Erythroblast (primary cell): ENCODE measurements around the gene CEP131.

ENCODE experiments used
- DNase-seq, 2 experiments: peaks; one replicate each; lab custom pipeline; 2025; lab: John Stamatoyannopoulos, UW
- GATA1 ChIP-seq: IDR thresholded peaks from 2 replicates; pipeline ENCODE4 v1.6.1; 2011; ENCODE audit warnings: low read depth, mild to moderate bottlenecking, control low read depth, low read length, moderate library complexity
- POLR2A ChIP-seq: IDR thresholded peaks from 2 replicates; pipeline ENCODE4 v1.6.1; 2011; ENCODE audit warnings: mild to moderate bottlenecking, low read length

The CEP131 gene

DNA sequence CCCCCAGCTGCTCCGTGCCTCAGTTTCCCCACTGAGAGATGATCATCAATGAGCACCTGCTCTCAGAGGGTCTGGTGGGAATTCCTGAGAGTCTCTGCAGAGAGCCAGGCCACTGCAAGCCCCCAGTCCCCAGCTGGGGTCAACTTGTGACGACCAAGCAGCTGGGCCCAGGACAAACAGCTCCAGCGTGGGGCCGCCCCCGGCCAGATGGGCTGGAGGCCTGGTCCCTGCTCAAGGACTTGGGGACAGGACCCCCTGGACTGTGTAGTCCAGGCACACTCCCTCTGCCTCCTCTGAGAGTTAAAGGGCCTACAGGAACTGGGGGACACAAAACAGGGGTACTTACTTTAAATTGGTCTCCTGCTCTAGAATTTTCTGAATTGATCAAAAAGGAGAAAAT, 40.2 kb downstream of the CEP131 start:
- no peak for TF ChIP-seq POLR2A
- no peak for TF ChIP-seq GATA1
- DNase-seq = no peak

DNA sequence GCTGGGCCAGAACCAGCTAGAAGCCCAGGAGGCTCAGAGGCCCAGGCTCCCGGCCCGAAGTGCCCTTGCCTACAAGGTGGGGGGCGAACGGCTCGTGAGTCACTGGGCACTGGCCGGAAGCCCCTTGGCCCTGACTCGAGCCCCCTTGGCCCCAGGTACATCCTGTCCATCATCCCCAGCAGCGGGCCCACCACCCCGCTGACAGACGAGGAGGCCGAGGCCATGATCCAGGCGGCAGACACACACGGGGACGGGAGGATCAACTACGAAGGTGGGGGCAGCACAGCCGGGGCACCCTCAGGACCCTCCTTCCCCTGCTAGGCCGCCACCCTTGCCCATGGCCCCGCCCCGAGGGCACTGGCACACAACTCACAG, 41.0 kb downstream of the CEP131 start:
- no peak for TF ChIP-seq GATA1
- no peak for TF ChIP-seq POLR2A
- DNase-seq = no peak

DNA sequence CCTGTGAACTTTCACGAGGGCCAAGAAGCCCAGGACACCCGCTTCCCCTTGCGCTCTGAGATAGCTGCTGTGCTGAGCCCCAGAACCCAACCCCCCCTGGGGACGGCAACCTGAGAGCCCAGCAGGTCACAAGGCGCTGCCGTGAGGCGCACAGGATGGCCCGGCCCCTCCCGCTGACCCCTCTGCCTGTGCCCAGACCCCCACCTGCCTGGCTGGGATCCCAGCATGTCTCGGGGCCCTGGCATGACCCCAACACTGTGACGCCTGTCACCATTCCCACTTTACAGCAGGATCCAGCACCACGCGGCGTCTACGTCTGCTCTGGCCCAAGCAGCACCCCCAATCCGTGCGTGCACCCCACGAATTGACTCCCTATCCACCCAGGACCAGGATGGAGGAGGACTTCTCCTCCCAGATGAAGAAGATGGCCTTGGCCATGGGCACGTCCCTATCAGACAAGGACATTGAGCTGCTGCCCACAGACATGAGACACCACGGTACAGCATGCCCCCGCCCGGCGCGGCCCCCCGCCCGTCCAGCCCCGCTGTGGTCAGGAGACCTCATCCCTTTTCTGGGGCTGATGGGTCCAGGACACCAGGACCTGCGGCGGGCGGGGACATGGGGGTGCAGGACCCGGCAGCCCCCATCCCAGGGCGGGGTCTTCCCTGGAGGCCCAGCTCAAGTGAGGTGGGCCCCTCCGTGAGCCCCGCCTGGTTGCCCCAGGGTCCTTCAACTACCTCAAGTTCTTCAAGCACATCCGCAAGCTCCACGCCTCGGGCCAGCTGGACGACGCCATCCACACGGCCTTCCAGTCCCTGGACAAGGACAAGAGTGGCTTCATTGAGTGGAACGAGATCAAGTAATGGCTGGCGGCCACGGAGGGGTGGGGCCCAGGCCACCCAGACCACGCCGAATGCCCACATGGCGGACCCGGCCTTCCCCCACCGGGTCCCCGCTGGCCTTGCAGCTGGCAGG, 41.6 kb downstream of the CEP131 start:
- no peak for TF ChIP-seq POLR2A
- no peak for TF ChIP-seq GATA1
- DNase-seq = no peak

DNA sequence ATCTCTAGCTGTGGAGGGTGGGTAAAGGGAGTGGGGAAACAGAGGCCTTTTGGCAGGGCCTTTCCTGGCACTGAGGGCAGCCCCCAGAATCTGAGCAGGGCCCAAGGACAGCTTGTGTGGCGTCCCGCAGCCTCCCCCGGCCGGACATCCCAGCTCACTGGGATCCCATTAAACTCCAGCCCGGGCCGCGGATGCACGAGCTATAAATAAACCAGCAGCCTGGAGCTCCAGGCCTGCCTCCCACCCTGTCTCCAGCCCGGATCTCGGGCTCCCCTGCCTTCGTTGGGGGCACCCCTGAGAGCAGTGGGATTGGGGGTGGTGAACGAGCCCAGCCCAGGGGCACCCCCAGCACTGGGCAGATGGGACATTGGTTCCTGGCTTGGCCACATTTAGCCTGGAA, 42.9 kb downstream of the CEP131 start:
- no peak for DNase-seq
- TF ChIP-seq POLR2A = no peak
- TF ChIP-seq GATA1 = no peak

DNA sequence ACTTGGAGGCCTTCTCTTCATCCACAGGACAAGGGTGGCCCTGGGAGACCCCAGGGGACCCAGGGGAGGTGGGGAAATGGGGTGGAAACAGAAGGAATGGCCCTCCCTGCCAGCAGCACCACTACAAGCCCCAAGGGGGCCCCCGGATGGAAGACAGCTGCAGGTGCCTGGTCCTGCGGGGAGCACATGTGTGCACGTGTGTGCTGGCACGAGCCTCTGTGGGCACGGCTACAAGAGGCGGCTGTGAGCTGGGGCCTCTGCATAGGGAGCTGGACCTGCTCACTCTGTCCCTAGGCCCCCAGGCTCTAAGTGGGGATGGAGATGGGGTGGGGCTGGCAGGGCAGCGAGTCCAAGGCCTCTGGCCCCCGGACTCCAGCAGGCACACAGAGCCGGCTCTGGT, 43.5 kb downstream of the CEP131 start:
- DNase-seq = no peak
- no peak for TF ChIP-seq POLR2A
- no peak for TF ChIP-seq GATA1

DNA sequence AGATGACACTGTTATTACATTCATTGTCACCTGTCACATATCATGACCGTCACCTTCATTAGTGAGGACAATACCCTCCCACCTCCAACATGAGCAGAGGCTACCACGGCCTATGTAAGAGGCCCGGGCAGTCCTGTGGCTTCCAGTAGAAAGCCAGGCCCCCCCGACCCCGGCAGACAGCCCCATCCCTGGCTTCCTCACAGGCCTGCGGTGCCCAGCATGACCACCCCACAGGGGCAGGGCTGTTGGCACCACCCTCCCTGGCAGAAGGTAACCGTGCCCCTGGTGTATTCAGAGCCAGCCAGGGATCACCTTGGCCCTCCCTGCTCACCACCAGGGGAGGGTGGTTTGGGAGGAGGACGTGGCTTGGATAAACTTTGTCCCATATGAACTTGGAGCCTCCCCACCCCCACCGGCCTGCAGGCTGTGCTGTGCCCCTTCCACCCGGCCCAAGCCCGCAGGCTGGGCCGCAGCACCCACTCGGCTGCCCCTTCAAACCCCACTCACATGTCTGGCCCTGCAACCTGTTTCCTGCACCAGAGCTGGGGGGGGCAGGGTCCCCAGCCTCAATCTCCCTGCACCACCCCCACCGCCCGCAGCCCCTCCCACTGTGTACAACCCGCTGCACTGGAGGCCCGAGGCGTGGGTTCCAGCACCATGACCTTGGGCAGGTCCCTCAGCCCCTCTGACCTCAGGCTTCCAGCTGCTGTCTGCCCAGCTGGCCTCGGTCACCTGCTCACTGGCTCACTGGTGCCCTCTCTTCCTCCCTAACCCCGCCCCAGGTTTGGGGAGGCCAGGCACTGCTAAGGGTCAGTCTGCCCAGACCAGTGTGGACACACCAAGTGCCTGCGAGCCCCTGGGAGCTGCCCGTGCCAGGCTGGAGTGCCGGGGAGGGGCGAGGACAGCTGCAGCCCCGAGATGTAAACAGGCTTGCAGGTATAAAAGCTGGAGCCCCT, 44.4 kb downstream of the CEP131 start:
- no peak for TF ChIP-seq GATA1
- no peak for TF ChIP-seq POLR2A
- DNase-seq = no peak

DNA sequence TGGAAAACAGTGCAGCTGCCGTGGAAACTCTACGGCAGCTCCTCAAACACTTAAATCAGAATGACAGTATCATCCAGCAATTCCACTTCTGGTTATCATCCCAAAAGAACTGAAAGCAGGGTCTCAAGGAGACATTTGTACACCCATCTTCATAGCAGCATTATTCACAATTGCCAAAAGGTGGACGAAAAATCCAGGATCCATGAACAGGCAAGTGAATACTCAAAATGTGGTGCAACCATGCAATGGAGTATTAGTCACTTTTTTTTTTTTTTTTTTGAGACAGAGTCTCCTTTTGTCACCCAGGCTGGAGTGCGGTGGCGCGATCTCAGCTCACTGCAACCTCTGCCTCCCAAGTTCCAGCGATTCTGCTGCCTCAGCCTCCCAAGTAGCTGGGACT, 46.1 kb downstream of the CEP131 start:
- DNase-seq = no peak
- no peak for TF ChIP-seq POLR2A
- no peak for TF ChIP-seq GATA1

DNA sequence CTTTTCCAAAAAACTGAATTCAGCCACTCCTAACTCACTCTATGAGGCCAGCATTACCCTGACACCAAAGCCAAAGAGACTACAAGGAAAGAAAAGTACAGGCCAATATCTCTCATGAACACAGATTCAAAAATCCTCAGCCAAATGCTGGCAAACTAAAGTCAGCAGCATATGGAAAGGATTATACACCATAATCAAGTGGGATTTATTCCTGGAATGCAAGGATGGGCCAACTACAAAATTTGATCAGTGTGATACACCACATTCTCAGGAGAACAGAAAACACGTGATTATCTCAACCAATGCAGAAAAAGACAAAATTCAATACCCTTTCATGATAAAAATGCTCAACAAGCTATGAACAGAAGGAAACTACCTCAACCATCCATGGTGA, 49.0 kb downstream of the CEP131 start:
- TF ChIP-seq GATA1 (no peak), POLR2A (no peak)
- no peak for DNase-seq

DNA sequence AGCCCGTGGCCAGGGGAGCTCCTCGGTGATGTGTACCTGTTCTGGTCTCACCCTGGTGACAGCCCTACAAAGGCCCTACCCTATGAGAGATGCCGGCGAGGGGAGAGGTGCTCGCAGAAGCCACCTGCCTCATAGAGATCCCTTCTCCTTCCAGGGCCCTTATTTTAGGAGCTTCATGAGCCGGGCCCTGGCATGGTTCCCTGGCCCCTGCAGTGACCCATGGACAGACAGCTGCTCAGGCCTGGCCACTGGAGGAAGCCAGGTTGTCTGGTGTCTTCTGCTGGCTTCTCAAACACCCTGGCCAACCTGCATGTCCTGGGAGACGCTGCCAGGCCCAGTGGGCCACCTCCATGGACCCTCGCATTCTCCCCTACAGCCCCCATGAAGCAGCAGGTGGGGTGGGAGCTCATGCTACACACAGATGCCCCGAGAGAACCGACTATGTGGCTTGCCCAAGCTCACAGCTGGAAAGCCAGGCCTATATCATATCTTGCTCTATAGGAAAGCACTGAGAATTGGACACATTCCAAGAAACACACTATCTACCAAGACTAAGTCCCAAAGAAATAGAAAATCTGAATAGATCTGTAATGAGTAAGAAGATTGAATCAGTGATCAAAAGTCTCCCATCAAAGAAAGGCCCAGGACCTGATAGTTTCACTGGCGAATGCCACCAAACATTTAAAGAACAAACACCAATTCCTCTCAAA, 49.6 kb downstream of the CEP131 start:
- TF ChIP-seq POLR2A = no peak
- DNase-seq = no peak

DNA sequence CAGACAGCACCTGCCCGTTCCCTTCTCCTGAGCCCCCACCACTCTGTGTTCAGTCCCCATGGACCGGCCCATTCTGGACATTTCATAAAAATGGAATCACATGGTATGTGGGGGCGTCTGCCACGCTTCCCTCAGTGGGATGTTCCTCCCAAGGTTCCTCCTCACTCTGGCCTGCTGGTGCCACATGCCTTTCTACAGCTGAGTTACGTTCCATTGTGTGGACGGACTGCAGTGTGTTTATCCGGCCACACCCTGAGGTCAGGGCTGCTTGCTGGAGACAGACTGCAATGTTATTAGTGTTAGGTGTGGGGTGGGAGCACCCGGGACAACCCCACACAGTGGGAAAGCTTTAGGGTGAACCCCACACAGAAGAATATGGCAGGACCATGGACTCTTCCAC, 50.8 kb downstream of the CEP131 start:
- no peak for DNase-seq
- TF ChIP-seq POLR2A = no peak
- TF ChIP-seq GATA1 = no peak

DNA sequence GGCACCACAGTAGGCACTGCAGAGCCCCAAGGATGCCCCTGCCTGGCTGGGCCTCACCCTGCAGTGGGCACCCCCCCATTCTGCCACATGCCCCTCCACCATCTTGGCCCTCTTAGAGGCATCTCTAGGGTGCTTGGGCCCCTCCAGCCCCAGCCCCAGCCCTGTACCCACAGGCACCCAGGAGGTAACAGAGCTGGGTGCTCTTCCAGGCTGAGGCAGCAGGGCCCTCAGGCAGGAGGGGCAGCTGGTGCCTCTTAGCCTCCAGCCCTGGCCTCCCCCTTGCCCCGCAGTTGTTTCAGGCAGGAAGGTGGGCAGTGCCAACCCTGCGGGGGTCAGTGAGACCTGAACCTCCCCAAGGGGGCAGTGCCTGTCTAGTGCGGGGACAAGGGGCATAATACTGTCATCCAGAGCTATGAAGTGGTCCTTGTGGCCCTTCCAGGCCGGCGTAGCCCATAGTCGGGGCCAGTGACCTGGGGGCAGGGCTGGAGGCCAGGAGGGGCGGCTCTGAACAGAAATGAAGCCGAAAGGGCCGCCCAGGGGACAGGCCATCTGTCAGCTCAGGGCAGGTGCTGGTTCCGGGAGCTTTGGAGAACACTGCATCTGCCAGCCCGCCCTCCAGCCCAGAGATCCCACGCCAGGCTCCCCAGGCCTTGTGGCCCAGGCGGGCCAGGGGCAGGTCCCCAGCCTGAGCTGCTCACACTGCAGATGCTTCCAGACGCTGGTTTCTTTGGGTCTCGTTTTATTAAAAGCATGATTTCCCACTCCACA, 51.9 kb downstream of the CEP131 start:
- TF ChIP-seq POLR2A = no peak
- no peak for TF ChIP-seq GATA1
- no peak for DNase-seq

DNA sequence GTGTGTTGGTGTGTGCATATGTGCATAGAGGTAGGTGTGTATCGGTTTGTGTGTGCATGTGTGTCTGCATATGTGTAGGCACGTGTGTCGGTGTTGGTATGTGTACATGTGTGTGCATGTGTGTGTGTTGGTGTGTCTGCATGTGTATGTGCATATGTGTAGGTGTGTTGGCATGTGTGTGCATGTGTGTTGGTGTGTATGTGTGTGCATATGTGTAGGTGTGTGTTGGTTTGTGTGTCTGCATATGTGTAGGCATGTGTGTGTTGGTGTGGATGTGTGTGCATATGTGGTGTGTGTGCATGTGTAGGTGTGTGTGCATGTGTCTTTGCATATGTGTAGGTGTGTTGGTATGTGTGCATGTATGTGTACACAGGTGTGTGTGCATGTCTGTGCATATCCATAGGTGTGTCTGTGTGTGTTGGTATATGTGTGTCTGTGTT, 52.9 kb downstream of the CEP131 start:
- no peak for TF ChIP-seq GATA1
- TF ChIP-seq POLR2A = no peak
- DNase-seq = no peak

DNA sequence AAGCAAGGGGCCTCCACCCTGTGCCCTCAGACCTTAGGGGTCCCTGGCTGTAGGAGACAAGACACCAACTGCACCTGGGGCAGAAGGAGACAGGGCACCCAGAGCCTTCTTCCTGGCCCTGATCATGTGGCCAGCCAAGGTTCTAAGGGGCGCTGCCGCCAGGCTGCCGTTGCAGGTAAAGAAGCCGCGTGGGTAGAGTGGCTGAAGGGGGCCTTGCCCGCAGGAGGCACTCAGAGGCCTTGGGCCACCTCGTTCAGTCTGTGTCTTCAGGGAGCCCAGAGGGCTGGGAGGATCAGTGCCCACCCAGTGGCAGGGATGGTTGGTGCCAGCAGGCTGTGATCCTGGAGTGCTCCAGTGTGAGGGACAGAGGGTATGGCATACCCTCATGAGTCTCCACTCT, 55.1 kb downstream of the CEP131 start:
- no peak for DNase-seq
- no peak for TF ChIP-seq POLR2A
- TF ChIP-seq GATA1 = no peak
